Sigmoid colon (tissue), 7 donors: ENCODE measurements around the gene COL5A1. TPM values are rescaled to one million over a fixed set of nuclear protein-coding genes. Genes with fewer than 3 reads are reported as not detected.

Experiments used
- DNase-seq: peaks from one replicate; pipeline ENCODE4 v3.0.0-alpha.2; 2019
- H3K27ac ChIP-seq, 4 donors: fragments of 200-600 bp; sonication (generic); one replicate each; pipeline ENCODE4 v1.5.1; 2016 to 2019; ENCODE audit warnings: mild to moderate bottlenecking in 1 of 4
- H3K27me3 ChIP-seq, 3 donors: fragments of 200-600 bp; sonication (generic); one replicate each; pipeline ENCODE4 v1.5.1; 2019; ENCODE audit warnings: mild to moderate bottlenecking in 1 of 3
- H3K36me3 ChIP-seq, 4 donors: fragments of 200-600 bp; sonication (generic); one replicate each; pipeline ENCODE4 v1.5.1; 2016 to 2019
- H3K4me1 ChIP-seq, 4 donors: fragments of 200-600 bp; sonication (generic); one replicate each; pipeline ENCODE4 v1.5.1; 2017 to 2019
- H3K4me3 ChIP-seq, 4 donors: fragments of 200-600 bp; sonication (generic); one replicate each; pipeline ENCODE4 v1.5.1; 2017 to 2019; ENCODE audit warnings: mild to moderate bottlenecking in 2 of 4, moderate library complexity in 1 of 4
- H3K9me3 ChIP-seq, 4 donors: fragments of 200-600 bp in 3 of 4; sonication (generic) in 3 of 4; one replicate each; pipeline versions ENCODE4 v1.5.1 to v1.6.1; 2013 to 2019
- EP300 ChIP-seq, 4 donors: sonication (generic); formaldehyde crosslinking; IDR thresholded peaks; one replicate each; pipeline ENCODE4 v1.6.1; 2017; ENCODE audit warnings: antibody characterized with exemption in 4 of 4
- POLR2A ChIP-seq, 2 donors: fragments of 450-650 bp; IDR thresholded peaks; one replicate each; pipeline ENCODE4 v1.6.1; 2016; ENCODE audit warnings: antibody characterized with exemption in 2 of 2, mild to moderate bottlenecking in 2 of 2, moderate library complexity in 2 of 2
- POLR2AphosphoS5 ChIP-seq, 4 donors: sonication (generic); formaldehyde crosslinking; IDR thresholded peaks; one replicate each; pipeline ENCODE4 v1.6.1; 2017; ENCODE audit warnings: antibody characterized with exemption in 4 of 4
- WGBS, 2 donors: extraction: QIAGEN DNeasy Blood & Tissue Kit; methylation state at CpG; one replicate each; pipeline ENCODE4 v1.1.7; 2013; 5-methylcytosine and 5-hydroxymethylcytosine counted together
- intact Hi-C: fragments of 100-400 bp; cut with DNase I; formaldehyde crosslinking; loops from one replicate; pipeline ENCODE4 v1.15.1; 2023
- polyA plus RNA-seq, 3 donors: library from polyadenylated mRNA; stranded (reverse); fragments of 200-250 nt; gene quantifications; one replicate each; pipeline ENCODE4 v1.2.3, GENCODE V29; 2013
- total RNA-seq, 4 donors: library from RNA; depleted of rRNA; stranded (reverse); fragments of >200 nt; gene quantifications; one replicate each; pipeline ENCODE4 v1.1.0, GENCODE V29; 2016
- TF ChIP-seq, protein P1 (sequence below), 4 experiments: fragments of 450-650 bp in 3 of 4; fragments of 200-600 bp in 1 of 4; IDR thresholded peaks; one replicate each; pipeline ENCODE4 v1.5.1; 2016 to 2019; ENCODE audit warnings: antibody characterized with exemption in 4 of 4, mild to moderate bottlenecking in 3 of 4, moderate library complexity in 2 of 4
- donor health status: healthy with polysubstance abuse.
- donor health status: Bipolar disorder and iron deficiency.
- donor health status: healthy.

COL5A1 gene
- total and polyA plus RNA-seq, 7 donors = 4.2 to 168 (median 24.2) TPM

DNA sequence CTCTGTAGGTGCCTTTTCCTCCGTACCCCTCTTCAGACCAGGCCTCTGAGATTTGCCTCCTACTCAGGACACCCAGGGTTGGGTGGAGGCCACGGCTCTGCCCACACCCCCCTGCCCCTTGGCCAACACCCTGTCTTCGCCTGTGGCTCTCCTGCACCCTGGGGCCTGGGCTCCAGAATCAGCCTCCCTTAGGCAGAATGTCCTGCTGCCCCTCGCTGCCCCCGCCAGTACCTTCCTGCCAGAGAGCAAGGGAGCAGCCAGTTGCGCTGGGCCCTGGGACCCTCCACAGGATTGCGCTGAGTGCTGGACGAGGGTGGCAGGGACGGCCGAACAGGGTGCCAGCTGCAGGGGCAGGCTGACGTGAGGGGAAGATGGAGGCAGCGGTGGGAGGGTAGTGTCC lies 53.5 kb downstream of the COL5A1 start:
- DNase-seq = no peak
- intact Hi-C loops = no loop called here
- Histone ChIP-seq H3K4me3 (no peak overlapping the region), H3K27me3 (no peaks in the 10 kb centered on the region), H3K27ac (no peak overlapping the region), H3K4me1 (peaks cover 0 to 52% (median 40%) of the 10 kb centered on the region in 4 donors), H3K9me3 (no peaks in the 10 kb centered on the region), H3K36me3 (peaks cover 0 to 33% (median 16%) of the 10 kb centered on the region in 4 donors)
- TF ChIP-seq, protein P1, sequence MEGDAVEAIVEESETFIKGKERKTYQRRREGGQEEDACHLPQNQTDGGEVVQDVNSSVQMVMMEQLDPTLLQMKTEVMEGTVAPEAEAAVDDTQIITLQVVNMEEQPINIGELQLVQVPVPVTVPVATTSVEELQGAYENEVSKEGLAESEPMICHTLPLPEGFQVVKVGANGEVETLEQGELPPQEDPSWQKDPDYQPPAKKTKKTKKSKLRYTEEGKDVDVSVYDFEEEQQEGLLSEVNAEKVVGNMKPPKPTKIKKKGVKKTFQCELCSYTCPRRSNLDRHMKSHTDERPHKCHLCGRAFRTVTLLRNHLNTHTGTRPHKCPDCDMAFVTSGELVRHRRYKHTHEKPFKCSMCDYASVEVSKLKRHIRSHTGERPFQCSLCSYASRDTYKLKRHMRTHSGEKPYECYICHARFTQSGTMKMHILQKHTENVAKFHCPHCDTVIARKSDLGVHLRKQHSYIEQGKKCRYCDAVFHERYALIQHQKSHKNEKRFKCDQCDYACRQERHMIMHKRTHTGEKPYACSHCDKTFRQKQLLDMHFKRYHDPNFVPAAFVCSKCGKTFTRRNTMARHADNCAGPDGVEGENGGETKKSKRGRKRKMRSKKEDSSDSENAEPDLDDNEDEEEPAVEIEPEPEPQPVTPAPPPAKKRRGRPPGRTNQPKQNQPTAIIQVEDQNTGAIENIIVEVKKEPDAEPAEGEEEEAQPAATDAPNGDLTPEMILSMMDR (IDR thresholded peaks at IDR 0.05) = no peak
- TF ChIP-seq POLR2A (IDR thresholded peaks at IDR 0.05) (no peak), POLR2AphosphoS5 (IDR thresholded peaks at IDR 0.05) (no peak), EP300 (IDR thresholded peaks at IDR 0.05) (no peak)
- WGBS, 2 donors = 80 to 90% methylated on average over 12 of the region's 12 CpGs

DNA sequence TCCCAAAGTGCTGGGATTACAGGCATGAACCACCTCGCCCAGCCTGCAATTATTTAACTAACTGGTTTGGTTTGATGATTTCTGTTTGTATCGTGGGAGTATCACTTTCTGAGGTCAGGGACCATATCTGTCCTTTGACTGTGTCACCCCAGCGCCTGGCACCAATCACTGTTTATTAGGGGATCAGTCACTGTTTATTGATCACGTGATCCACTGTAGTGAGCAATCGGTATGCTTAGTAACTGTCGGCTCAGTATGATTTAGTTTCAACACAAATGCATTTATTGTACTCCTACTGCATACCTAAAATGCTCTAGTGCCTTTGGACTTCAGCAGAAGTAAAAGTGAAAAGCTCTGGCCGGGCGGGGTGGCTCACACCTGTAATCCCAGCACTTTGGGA lies 54.8 kb downstream of the COL5A1 start:
- Histone ChIP-seq H3K36me3 (peaks cover 7 to 38% (median 23%) of the 10 kb centered on the region in 4 donors), H3K9me3 (no peaks in the 10 kb centered on the region), H3K27me3 (no peaks in the 10 kb centered on the region), H3K27ac (no peak overlapping the region), H3K4me3 (no peak overlapping the region), H3K4me1 (peaks cover 0 to 40% (median 28%) of the 10 kb centered on the region in 4 donors)
- TF ChIP-seq EP300 (IDR thresholded peaks at IDR 0.05) (no peak), POLR2A (IDR thresholded peaks at IDR 0.05) (no peak), POLR2AphosphoS5 (IDR thresholded peaks at IDR 0.05) (no peak)
- TF ChIP-seq, protein P1 (IDR thresholded peaks at IDR 0.05) = no peak
- peak; percentile 28 for DNase-seq
- WGBS, 2 donors = 60 to 86% methylated on average over 8 of the region's 8 CpGs
- intact Hi-C loops = no loop called here

DNA sequence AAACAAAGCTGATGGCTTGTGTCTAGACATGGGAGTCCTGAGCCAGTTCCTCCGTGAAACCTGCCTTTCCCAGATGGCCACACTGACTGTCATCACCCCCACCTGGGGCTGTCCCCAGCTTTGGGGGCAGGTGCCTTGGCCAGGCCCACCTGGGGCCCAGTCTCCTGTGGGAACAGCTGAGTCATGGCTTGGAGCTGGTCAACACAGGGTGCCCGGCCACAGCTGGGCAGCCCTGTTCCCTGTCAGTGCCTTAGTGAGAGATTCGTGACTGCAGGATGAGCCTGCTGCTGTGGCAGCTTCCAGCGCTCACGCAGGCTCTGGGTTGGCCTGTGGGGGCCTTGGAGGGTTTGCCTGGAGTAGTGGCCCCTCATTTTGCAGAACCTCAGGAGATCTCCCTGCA lies 56.5 kb downstream of the COL5A1 start:
- H3K27ac ChIP-seq = peak overlapping the region; percentile 14 to 67 (median 48)
- H3K4me1 ChIP-seq = peaks cover 0 to 44% (median 29%) of the 10 kb centered on the region in 4 donors
- no peak for DNase-seq
- H3K27me3 ChIP-seq = no peaks in the 10 kb centered on the region
- WGBS, 2 donors = 59 to 70% methylated on average over 5 of the region's 5 CpGs
- no peak overlapping the region for H3K4me3 ChIP-seq
- peaks cover 14 to 42% (median 23%) of the 10 kb centered on the region in 4 donors for H3K36me3 ChIP-seq
- intact Hi-C loops = loop anchor here (1.0 kb wide), 1 partner anchor 41 kb away; no protein-coding TSS in a partner anchor
- TF ChIP-seq EP300 (IDR thresholded peaks at IDR 0.05) (no peak), POLR2AphosphoS5 (IDR thresholded peaks at IDR 0.05) (no peak), POLR2A (IDR thresholded peaks at IDR 0.05) (no peak)
- TF ChIP-seq, protein P1 (IDR thresholded peaks at IDR 0.05) = no peak
- H3K9me3 ChIP-seq = no peaks in the 10 kb centered on the region

DNA sequence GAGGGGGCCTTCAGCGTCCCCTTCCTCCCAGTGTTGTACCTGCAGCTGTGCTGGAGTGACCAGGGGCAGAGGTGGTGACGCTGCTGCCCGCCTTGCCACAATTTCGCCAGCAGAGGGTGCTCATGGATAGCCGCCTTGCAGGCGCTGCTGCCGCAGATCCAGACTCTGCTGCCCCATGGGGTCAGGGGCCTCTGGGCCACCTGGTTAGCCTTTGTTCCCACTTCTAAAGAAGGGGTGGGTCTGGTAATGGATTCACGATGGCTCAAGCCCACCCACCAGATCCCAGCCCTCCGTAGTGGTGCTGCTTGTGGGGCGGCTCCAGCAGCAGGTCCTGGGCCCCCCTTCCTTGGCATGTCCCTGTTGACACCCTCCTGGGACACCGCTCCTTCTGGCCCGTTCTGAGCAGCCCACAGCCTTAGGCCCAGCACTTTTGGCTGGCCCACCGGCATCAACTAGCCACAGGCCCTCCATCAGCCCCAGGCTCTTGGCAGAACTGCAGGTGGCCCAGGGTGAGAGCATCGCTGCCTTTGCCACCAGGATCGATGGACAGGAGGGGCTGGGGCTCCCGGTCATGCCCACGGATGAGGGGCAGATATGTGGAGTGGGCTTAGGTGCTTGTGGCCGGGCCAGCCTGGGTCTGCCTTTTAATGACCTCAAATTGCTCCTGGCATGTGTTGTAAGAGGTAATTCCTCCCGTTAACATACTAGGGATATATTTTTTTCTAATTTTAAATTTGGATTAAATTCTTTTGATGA lies 57.2 kb downstream of the COL5A1 start:
- no peaks in the 10 kb centered on the region for H3K9me3 ChIP-seq
- H3K36me3 ChIP-seq = peaks cover 14 to 35% (median 23%) of the 10 kb centered on the region in 4 donors
- intact Hi-C loops = loop anchor here (1.0 kb wide), 1 partner anchor 41 kb away; no protein-coding TSS in a partner anchor
- DNase-seq = peak; percentile 86
- H3K27ac ChIP-seq = peak overlapping the region in 3 of 4 donors; percentile 46 to 67 (median 50)
- TF ChIP-seq POLR2AphosphoS5 (IDR thresholded peaks at IDR 0.05) = peak in 1 of 4 donors; percentile 10
- TF ChIP-seq POLR2A (IDR thresholded peaks at IDR 0.05) = no peak
- TF ChIP-seq EP300 (IDR thresholded peaks at IDR 0.05) = no peak
- TF ChIP-seq, protein P1 (IDR thresholded peaks at IDR 0.05) = peak; percentile 86 to 97 (median 93)
- peaks cover 0 to 47% (median 31%) of the 10 kb centered on the region in 4 donors for H3K4me1 ChIP-seq
- WGBS, 2 donors = 32 to 46% methylated on average over 19 of the region's 19 CpGs
- H3K27me3 ChIP-seq = no peaks in the 10 kb centered on the region
- no peak overlapping the region for H3K4me3 ChIP-seq
